Kidney epithelial cell (primary cell): ENCODE results near the gene RMND1. TPM values are rescaled to one million over a fixed set of nuclear protein-coding genes. Genes with fewer than 3 reads are reported as not detected.

ENCODE experiments used
- DNase-seq: peaks from one replicate; pipeline ENCODE4 v3.0.0-alpha.2; 2010; ENCODE audit warnings: low read depth
- H3K27me3 ChIP-seq: 2 replicates; pipeline ENCODE4 v1.6.0; 2011; ENCODE audit warnings: low read length; ENCODE audit not compliant: control insufficient read depth, insufficient read depth
- H3K36me3 ChIP-seq: 2 replicates; pipeline ENCODE4 v1.5.1; 2011; ENCODE audit warnings: low read length; ENCODE audit not compliant: control insufficient read depth, insufficient read depth
- H3K4me3 ChIP-seq: 2 replicates; pipeline ENCODE4 v1.5.1; 2011; ENCODE audit warnings: low read depth, mild to moderate bottlenecking, control low read depth, low read length
- CTCF ChIP-seq: IDR thresholded peaks from 2 replicates; pipeline ENCODE4 v1.5.1; 2011; ENCODE audit warnings: mild to moderate bottlenecking, moderate library complexity, low read length, control low read depth, inconsistent platforms; ENCODE audit not compliant: insufficient read depth, poor library complexity, severe bottlenecking
- total RNA-seq: library from RNA; depleted of rRNA; stranded (reverse); fragments of >200 nt; gene quantifications from 2 replicates; pipeline ENCODE4 v1.2.3, GENCODE V29; 2015

The RMND1 gene
- total RNA-seq = 49.2 and 59.8 TPM in 2 replicates

GRCh38 chr6:151451950-151452749 lies at the start of gene RMND1:
Gene RMND1 (minus strand): TSS chr6:151452126. CDS start chr6:151445811, 6,315 bp downstream.
- Histone ChIP-seq H3K27me3 (no peaks in the 10 kb centered on the region), H3K36me3 (no peaks in the 10 kb centered on the region), H3K4me3 (peak within 1 kb of the TSS; percentile 95)
- peak; percentile 98 for DNase-seq
- TF ChIP-seq CTCF = no peak

GRCh38 chr6:151499551-151499950 lies 47.6 kb upstream of the RMND1 start:
- no peak overlapping the region for H3K4me3 ChIP-seq
- no peaks in the 10 kb centered on the region for H3K36me3 ChIP-seq
- peaks cover 3% of the 10 kb centered on the region for H3K27me3 ChIP-seq
- no peak for TF ChIP-seq CTCF
- no peak for DNase-seq

GRCh38 chr6:151498327-151498726 lies 46.4 kb upstream of the RMND1 start:
- no peaks in the 10 kb centered on the region for H3K36me3 ChIP-seq
- H3K4me3 ChIP-seq = no peak overlapping the region
- H3K27me3 ChIP-seq = peaks cover 3% of the 10 kb centered on the region
- DNase-seq = no peak
- no peak for TF ChIP-seq CTCF

- no peak for DNase-seq
- H3K4me3 ChIP-seq = no peak overlapping the region
- H3K36me3 ChIP-seq = no peaks in the 10 kb centered on the region
- no peak for TF ChIP-seq CTCF
- H3K27me3 ChIP-seq = peaks cover 3% of the 10 kb centered on the region
Observed at GRCh38 chr6:151497905-151498304, 46.0 kb upstream of the RMND1 start.

GRCh38 chr6:151495380-151495779 lies 43.5 kb upstream of the RMND1 start:
- Histone ChIP-seq H3K36me3 (no peaks in the 10 kb centered on the region), H3K4me3 (no peak overlapping the region), H3K27me3 (peaks cover 3% of the 10 kb centered on the region)
- TF ChIP-seq CTCF = no peak
- no peak for DNase-seq

- Histone ChIP-seq H3K27me3 (peaks cover 3% of the 10 kb centered on the region), H3K4me3 (peak overlapping the region; percentile 64), H3K36me3 (no peaks in the 10 kb centered on the region)
- TF ChIP-seq CTCF = no peak
- no peak for DNase-seq
Observed at GRCh38 chr6:151494936-151495320, 43.0 kb upstream of the RMND1 start.
